ENCODE measurements around the gene KCND3. TPM values are rescaled to one million over a fixed set of nuclear protein-coding genes. Genes with fewer than 3 reads are reported as not detected.

Gene KCND3
- total RNA-seq, 6 donors from 2014 or later: 2.7 to 6.4 (median 5.4) TPM

DNA sequence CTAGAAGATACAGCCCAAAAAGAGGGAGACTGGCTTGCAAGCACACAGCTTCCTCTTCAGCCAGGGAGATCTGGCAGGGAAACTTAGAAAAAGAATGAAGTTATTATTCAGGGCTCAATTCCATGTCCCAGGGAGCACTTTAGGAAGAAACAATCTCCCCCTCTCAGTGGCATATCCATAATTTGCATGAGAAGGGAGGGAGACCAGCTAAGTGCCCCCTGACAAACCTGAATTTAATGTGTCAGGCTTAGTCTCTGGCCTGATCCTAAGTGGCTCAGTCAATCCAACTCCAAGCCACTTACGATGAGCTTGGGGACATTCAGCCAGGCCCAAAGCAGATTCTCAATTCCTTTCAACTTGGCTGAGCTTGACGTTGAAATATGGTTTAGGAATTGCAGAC is 17.7 kb upstream of the KCND3 start:
- no peak for ATAC-seq (ENCODE audit: low FRiP score in 2 of 2)
- TF ChIP-seq CTCF (IDR thresholded peaks at IDR 0.05) (no peak), POLR2AphosphoS5 (IDR thresholded peaks at IDR 0.05) (no peak), EP300 (IDR thresholded peaks at IDR 0.05) (no peak), POLR2A (IDR thresholded peaks at IDR 0.05) (no peak)
- 58 to 84% methylated on average over 2 of the region's 2 CpGs for WGBS, 2 donors
- Histone ChIP-seq H3K4me3 (no peak overlapping the region), H3K9me3 (no peaks in the 10 kb centered on the region), H3K36me3 (no peaks in the 10 kb centered on the region), H3K27ac (no peak overlapping the region), H3K27me3 (no peaks in the 10 kb centered on the region), H3K4me1 (no peaks in the 10 kb centered on the region)
- DNase-seq: no peak

DNA sequence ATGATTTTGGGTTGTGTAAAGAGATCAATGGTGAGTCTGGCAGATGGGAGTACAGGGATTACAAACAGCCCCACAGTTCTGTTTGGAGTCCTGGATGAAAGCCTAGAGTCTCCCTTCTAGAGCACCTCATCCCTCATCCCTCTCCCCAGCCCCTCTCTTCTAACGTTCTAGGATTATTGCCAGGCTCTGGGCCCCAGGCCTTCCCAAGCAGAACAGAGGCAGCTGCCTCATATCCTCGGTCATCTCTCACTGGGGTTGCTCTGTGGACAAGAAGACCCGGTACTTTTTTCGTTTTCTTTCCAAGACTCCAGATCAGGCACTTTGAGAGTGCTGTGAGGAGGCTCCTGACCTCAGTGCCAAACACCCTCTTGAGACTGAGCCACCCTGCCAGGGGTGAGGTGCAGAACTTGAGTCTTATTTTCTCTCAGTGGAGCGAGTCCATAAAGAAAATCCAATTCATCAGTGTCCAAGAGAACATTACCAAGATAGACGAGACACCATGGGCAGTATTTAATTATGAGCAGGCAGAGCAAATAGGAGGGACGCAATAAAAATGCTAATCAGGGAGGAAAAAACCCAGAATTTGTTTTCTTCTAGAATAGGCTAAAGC is 17.1 kb upstream of the KCND3 start:
- no peak for ATAC-seq (ENCODE audit: low FRiP score in 2 of 2)

GRCh38 chr1:112004076-112004475 is 14.6 kb upstream of the KCND3 start:
- 86 to 96% methylated on average over 1 to 2 of the region's 2 CpGs for WGBS, 2 donors
- TF ChIP-seq EP300 (IDR thresholded peaks at IDR 0.05) (no peak), POLR2AphosphoS5 (IDR thresholded peaks at IDR 0.05) (no peak), POLR2A (IDR thresholded peaks at IDR 0.05) (no peak), CTCF (IDR thresholded peaks at IDR 0.05) (no peak)
- ATAC-seq (ENCODE audit: low FRiP score in 2 of 2) (no peak), DNase-seq (no peak)
- H3K4me1 ChIP-seq: no peaks in the 10 kb centered on the region
- H3K27ac ChIP-seq: no peak overlapping the region
- H3K36me3 ChIP-seq: no peaks in the 10 kb centered on the region
- H3K4me3 ChIP-seq: no peak overlapping the region
- H3K9me3 ChIP-seq: no peaks in the 10 kb centered on the region
- no peaks in the 10 kb centered on the region for H3K27me3 ChIP-seq

More for the DNA sequence above, 17.1 kb upstream of the KCND3 start:
- Histone ChIP-seq H3K4me1 (no peaks in the 10 kb centered on the region), H3K27me3 (no peaks in the 10 kb centered on the region), H3K27ac (no peak overlapping the region), H3K4me3 (no peak overlapping the region), H3K9me3 (no peaks in the 10 kb centered on the region), H3K36me3 (no peaks in the 10 kb centered on the region)
- WGBS, 2 donors: 56 to 57% methylated on average over 7 of the region's 7 CpGs
- no peak for DNase-seq
- TF ChIP-seq POLR2A (IDR thresholded peaks at IDR 0.05): no peak
- TF ChIP-seq CTCF (IDR thresholded peaks at IDR 0.05): no peak
- no peak for TF ChIP-seq POLR2AphosphoS5 (IDR thresholded peaks at IDR 0.05)
- TF ChIP-seq EP300 (IDR thresholded peaks at IDR 0.05): no peak

- TF ChIP-seq CTCF (IDR thresholded peaks at IDR 0.05) (no peak), POLR2A (IDR thresholded peaks at IDR 0.05) (no peak), EP300 (IDR thresholded peaks at IDR 0.05) (no peak), POLR2AphosphoS5 (IDR thresholded peaks at IDR 0.05) (no peak)
- Histone ChIP-seq H3K27ac (no peak overlapping the region), H3K4me3 (no peak overlapping the region), H3K36me3 (no peaks in the 10 kb centered on the region), H3K4me1 (no peaks in the 10 kb centered on the region), H3K27me3 (no peaks in the 10 kb centered on the region), H3K9me3 (no peaks in the 10 kb centered on the region)
- ATAC-seq (ENCODE audit: low FRiP score in 2 of 2) (no peak), DNase-seq (no peak)
- 75 to 83% methylated on average over 4 of the region's 4 CpGs for WGBS, 2 donors
Observed at GRCh38 chr1:112002514-112002913, 13.0 kb upstream of the KCND3 start.

GRCh38 chr1:112001436-112001835 is 12.0 kb upstream of the KCND3 start:
- DNase-seq: no peak
- Histone ChIP-seq H3K9me3 (no peaks in the 10 kb centered on the region), H3K27ac (no peak overlapping the region), H3K36me3 (no peaks in the 10 kb centered on the region), H3K4me1 (no peaks in the 10 kb centered on the region), H3K4me3 (no peak overlapping the region), H3K27me3 (no peaks in the 10 kb centered on the region)
- 77% methylated on average over 2 of the region's 2 CpGs for WGBS, 2 donors
- no peak for ATAC-seq (ENCODE audit: low FRiP score in 2 of 2)
- TF ChIP-seq CTCF (IDR thresholded peaks at IDR 0.05): no peak
- no peak for TF ChIP-seq POLR2AphosphoS5 (IDR thresholded peaks at IDR 0.05)
- TF ChIP-seq POLR2A (IDR thresholded peaks at IDR 0.05): no peak
- no peak for TF ChIP-seq EP300 (IDR thresholded peaks at IDR 0.05)

Measured in upper lobe of left lung (tissue), 6 donors.